DMS53 (cell line): ENCODE measurements around the gene PODXL2.
"Not testable (repeated sequence)": the region's sequence is repeated elsewhere in the genome, so short reads cannot be mapped to it uniquely, and the experiment has no call there.

Source experiments
- DNase-seq: peaks from one replicate; lab custom pipeline; 2025; lab: John Stamatoyannopoulos, UW

PODXL2 gene

DNA sequence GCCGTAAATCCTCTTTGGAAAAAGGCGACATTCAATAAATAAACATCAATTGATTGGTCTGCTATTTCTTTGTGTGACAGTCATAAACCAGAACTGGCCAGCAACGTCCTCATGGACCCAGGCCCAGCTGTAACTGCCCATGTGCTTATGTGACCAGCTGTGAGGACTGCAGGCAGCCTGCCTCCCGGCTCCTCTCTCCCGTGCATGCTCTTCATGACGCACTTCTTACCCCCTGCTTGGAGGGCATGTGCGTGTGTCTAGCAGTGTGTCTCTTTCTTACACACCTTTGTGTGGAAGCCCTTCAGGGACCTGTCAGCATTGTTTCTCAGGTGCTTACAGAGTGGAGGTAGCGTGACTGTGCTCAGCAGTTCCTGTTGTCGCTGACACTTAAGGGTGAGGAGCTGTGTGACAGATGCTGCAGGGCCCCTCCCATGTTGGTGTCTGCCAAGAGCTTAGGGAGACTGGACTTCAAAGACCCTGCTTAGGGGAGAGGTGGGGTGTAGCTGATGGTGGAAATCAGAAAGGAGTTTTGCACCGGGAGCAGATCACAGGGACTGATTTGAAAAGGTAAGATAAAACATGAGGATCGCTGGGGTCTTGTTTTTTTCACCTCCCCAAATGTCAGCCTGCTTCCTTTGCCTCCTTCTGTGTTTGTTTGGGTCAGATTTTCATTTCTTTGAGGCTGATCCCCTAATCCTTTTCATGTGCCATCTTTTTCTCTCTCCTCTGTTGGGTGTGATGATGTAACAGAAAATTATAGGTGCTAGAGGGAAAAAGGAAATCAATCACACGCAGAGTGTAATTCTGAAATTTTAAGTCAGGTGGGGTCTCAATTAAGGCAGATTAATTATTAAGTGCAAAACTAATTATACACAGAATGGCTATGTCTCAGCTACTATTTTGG is 2.1 kb downstream of the PODXL2 start:
- DNase-seq = peak; percentile 92

GRCh38 chr3:127632035-127632820 is 3.2 kb downstream of the PODXL2 start:
- DNase-seq = peak; percentile 9

GRCh38 chr3:127634653-127635052 is 5.7 kb downstream of the PODXL2 start:
- DNase-seq = no peak

- peak; percentile 17 for DNase-seq
Observed at GRCh38 chr3:127637546-127637945, 8.6 kb downstream of the PODXL2 start.

DNA sequence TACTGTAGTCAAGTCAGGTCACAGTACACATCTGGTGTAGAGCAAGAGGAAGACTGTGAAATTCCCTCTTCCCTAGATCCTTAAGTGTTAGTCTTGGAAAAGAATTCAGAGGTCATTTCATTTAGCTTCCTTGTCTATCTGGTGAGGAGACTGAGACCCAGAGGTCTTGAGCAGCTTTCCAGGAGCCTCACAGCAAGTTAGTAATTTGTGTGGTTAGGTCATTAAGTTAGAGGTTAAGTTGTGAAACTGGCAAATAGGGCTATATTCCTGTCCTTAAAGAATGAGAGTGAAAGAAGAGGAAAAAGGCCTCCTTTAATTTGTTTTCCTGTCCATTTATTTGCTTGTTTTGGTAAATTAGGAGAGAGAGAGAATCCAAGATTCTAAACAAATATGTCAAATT is 9.0 kb downstream of the PODXL2 start:
- no peak for DNase-seq

- no peak for DNase-seq
Observed at GRCh38 chr3:127639173-127640041, 10.4 kb downstream of the PODXL2 start.

DNA sequence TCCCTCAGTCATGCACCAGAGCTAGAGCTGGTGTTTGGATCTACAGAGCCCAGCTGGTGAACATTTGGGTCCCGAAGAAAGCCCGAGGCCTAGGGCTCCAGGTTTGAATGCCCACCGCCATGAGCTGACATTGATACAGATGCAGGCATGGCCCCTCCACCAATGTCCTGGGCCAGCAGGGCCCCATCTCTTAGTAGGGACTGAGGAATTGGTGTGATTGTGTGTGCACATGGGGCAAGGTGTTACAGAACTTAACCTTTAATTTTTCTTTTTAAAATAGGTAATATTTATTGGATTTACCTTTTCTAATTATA is 11.0 kb downstream of the PODXL2 start:
- DNase-seq = no peak

DNA sequence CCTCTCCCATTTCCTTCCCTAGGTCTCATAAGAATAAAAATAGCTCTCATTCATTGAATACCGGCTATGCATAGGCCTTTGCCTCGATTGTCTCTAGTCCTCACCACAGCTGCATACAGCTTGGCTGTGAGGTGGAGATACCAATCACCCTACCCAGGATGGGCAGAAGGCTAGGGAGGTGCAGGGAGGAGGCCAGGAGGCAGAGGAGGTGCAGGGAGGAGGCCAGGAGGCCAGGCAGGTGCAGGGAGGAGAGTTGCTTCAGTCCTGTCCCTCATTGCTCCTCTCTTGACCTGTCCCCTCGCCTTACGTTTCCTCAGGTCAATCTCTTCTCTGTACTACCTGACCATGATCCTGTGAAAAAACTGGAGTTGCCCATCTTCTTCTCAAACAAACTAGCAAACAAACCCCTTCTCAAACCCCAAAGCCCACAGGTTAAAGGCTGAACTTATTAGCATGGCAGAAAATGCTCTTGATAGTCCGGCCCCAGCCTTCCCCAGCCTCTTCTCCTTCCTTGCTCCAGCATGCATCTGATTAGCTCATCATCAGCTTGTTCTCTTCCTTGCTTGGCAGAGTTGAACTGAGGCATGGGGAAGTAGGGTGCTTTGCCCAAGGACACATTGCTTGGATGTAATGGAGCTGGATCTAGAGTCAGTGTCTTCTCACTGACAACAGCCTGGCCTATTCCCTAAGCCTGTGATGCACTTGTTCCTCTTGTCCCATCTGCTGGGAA is 15.8 kb downstream of the PODXL2 start:
- DNase-seq = no peak

DNA sequence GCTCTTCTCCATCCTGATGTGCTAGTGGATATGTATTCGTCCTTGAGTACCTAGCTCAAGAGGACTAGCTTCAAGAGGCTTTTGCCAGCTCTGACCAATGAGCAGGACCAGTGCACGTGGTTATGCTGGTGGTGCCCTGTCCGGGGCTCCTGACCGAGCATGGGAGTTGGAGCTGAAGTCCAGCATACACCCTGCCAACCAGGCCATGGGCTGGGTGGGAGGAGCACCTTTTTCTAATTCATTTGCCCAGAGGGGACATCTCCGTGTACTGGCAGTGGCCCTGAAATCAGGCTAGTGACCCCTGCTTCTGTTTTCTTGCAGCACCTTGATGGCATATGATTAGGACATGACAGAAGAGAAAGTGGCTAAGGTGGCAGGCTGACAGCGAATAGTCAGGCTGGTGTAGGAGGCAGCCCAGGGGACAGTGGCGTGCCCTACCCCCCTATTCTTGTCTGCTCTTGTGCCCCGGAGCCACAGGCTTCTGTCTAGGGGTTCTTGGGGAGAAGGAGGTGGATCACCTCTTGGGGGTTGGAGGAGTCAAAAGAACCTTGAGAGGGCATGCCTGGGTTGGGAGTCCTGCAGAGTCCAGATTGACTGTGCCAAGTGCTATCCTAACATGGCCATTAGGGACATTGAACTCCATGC is 16.5 kb downstream of the PODXL2 start:
- DNase-seq = no peak

- DNase-seq = no peak
Observed at GRCh38 chr3:127646501-127647046, 17.6 kb downstream of the PODXL2 start.

GRCh38 chr3:127647166-127647844 is 18.3 kb downstream of the PODXL2 start:
- no peak for DNase-seq

DNA sequence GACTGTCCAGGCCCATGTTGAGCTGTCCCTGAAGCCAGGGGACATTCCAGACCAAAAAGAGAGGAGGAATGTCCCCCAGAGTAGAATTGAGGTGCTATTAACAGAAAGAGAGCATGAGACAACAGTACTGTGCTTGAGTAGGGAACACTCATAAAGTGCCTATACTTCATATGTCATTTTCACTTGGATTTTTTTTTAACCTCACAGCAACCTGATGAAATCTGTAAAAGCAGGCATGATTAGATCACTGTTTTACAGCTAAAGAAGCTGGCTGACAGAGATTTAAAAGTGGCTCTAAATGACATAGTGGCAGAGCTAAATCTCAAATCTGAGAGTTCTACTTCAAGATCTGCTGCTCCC is 18.8 kb downstream of the PODXL2 start:
- no peak for DNase-seq

GRCh38 chr3:127650236-127650635 is 21.3 kb downstream of the PODXL2 start:
- DNase-seq = no peak

- DNase-seq = no peak
Observed at GRCh38 chr3:127651516-127652172, 22.7 kb downstream of the PODXL2 start.

GRCh38 chr3:127652246-127652995 is 23.4 kb downstream of the PODXL2 start:
- DNase-seq = peak; percentile 63

DNA sequence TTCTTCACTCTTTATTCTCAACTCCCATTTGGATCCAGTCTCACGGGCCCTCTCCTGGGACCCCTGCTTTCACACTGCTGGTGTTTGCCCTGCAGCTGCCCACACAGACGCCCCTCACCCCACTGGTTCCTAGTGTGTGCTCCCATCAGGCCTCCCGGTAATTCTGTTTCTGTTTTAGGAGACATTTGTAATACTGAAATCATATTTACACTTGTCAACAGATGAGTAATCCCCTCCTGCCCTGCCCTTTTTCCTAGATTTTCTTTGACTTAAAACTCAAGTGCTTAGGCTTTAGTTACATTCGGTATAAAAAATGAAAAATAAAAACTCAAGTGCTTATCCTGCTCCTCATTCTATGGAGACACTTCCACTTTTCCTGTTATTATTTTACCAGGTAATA is 25.4 kb downstream of the PODXL2 start:
- DNase-seq = no peak

DNA sequence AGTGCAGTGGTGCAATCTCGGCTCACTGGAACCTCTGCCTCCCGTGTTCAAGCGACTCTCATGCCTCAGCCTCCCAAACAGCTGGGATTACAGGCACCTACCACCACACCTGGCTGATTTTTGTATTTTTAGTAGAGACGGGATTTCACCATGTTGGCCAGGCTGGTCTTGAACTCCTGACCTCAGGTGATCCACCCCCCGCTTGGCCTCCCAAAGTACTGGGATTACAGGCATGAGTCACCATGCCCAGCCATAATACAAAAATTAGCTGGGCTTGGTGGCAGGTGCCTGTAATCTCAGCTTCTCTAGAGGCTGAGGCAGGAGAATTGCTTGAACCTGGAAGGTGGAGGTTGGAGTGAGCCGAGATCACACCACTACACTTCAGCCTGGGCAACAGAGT is 26.0 kb downstream of the PODXL2 start:
- DNase-seq = not testable (repeated sequence)

GRCh38 chr3:127655641-127656040 is 26.7 kb downstream of the PODXL2 start:
- DNase-seq = no peak

DNA sequence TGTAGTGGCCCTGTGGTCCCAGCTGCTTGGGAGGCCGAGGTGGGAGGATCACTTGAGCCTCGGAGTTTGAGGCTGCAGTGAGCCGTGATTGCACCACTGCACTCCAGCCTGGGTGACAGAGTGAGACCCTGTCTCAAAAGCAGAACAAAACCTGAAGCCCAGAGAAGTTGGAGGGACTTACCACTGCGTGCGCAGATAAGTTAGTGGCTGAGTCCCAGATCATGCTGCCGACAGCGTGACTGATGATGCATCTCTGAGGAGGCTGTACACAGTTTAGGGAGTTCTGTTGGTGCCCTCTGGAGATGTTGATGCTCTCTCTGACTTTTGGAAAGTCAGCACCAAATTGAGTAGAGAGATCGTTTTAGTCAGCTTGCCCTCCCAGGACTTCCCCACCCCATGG is 27.9 kb downstream of the PODXL2 start:
- no peak for DNase-seq
